ENCODE results near the gene FAM222B.

DNA sequence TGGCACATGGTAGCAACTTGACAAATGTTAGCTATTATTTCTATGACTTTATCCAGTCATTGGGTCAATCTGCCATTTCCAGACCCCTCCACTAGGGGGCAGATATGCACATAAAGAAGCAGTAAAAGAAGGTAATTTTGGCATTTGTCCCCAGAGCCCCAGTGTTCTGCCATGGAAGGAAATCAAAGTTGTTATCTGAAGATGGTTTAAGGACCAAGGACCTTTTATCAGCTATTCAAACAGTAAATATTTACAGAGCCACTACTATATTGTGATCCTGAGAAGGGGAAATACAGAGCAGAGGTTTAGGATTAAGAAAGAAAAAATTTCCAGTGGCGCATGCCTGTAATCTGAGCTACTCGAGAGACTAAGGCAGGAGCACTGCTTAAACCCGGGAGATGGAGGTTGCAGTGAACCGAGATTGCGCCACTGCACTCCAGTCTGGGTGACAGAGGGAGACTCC, 78.8 kb downstream of the FAM222B start:
- no peak for TF ChIP-seq KDM1A (IDR thresholded peaks at IDR 0.05; ENCODE audit: low read depth)
- no peak for TF ChIP-seq EP300 (IDR thresholded peaks at IDR 0.05)
- TF ChIP-seq, protein P1, sequence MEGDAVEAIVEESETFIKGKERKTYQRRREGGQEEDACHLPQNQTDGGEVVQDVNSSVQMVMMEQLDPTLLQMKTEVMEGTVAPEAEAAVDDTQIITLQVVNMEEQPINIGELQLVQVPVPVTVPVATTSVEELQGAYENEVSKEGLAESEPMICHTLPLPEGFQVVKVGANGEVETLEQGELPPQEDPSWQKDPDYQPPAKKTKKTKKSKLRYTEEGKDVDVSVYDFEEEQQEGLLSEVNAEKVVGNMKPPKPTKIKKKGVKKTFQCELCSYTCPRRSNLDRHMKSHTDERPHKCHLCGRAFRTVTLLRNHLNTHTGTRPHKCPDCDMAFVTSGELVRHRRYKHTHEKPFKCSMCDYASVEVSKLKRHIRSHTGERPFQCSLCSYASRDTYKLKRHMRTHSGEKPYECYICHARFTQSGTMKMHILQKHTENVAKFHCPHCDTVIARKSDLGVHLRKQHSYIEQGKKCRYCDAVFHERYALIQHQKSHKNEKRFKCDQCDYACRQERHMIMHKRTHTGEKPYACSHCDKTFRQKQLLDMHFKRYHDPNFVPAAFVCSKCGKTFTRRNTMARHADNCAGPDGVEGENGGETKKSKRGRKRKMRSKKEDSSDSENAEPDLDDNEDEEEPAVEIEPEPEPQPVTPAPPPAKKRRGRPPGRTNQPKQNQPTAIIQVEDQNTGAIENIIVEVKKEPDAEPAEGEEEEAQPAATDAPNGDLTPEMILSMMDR (IDR thresholded peaks at IDR 0.05), result peak; percentile 97
- no peak for TF ChIP-seq JUN (IDR thresholded peaks at IDR 0.05)
- TF ChIP-seq MAZ (IDR thresholded peaks at IDR 0.05; ENCODE audit: borderline replicate concordance, low read depth, low read length), result no peak
- no peak for TF ChIP-seq CBX8 (IDR thresholded peaks at IDR 0.05)

Data from A549 (cell line).